NCI-H510A treated with DMSO at 0.1 percent for 48 hours (cell line): ENCODE measurements around the gene PDZRN3.

Source experiments
- DNase-seq: peaks from one replicate; lab custom pipeline; 2025; lab: John Stamatoyannopoulos, UW

The PDZRN3 gene

GRCh38 chr3:73556520-73557372, 68.0 kb downstream of the PDZRN3 start:
- DNase-seq = no peak

- no peak for DNase-seq
Observed at GRCh38 chr3:73555076-73555475, 69.7 kb downstream of the PDZRN3 start.

- peak; percentile 20 for DNase-seq
Observed at GRCh38 chr3:73552700-73553099, 72.0 kb downstream of the PDZRN3 start.

GRCh38 chr3:73550032-73550431, 74.7 kb downstream of the PDZRN3 start:
- no peak for DNase-seq

- DNase-seq = no peak
Observed at GRCh38 chr3:73549051-73549600, 75.6 kb downstream of the PDZRN3 start.

- DNase-seq = no peak
Observed at GRCh38 chr3:73548436-73548835, 76.3 kb downstream of the PDZRN3 start.

GRCh38 chr3:73547427-73548248, 77.1 kb downstream of the PDZRN3 start:
- DNase-seq = peak; percentile 13

- no peak for DNase-seq
Observed at GRCh38 chr3:73546961-73547360, 77.8 kb downstream of the PDZRN3 start.

GRCh38 chr3:73543412-73543811, 81.3 kb downstream of the PDZRN3 start:
- no peak for DNase-seq

- DNase-seq = no peak
Observed at GRCh38 chr3:73542136-73542535, 82.6 kb downstream of the PDZRN3 start.

GRCh38 chr3:73540969-73541740, 83.6 kb downstream of the PDZRN3 start:
- no peak for DNase-seq

- no peak for DNase-seq
Observed at GRCh38 chr3:73538486-73538885, 86.3 kb downstream of the PDZRN3 start.

GRCh38 chr3:73536952-73537351, 87.8 kb downstream of the PDZRN3 start:
- no peak for DNase-seq

- DNase-seq = no peak
Observed at GRCh38 chr3:73536336-73536895, 88.3 kb downstream of the PDZRN3 start.

GRCh38 chr3:73535931-73536330, 88.8 kb downstream of the PDZRN3 start:
- no peak for DNase-seq

- no peak for DNase-seq
Observed at GRCh38 chr3:73535137-73535536, 89.6 kb downstream of the PDZRN3 start.

GRCh38 chr3:73530022-73530396, 94.7 kb downstream of the PDZRN3 start:
- no peak for DNase-seq

GRCh38 chr3:73529308-73530021, 95.3 kb downstream of the PDZRN3 start:
- no peak for DNase-seq

- DNase-seq = no peak
Observed at GRCh38 chr3:73525591-73525990, 99.2 kb downstream of the PDZRN3 start.

GRCh38 chr3:73523661-73524060, 101.1 kb downstream of the PDZRN3 start:
- DNase-seq = no peak

- no peak for DNase-seq
Observed at GRCh38 chr3:73521734-73522336, 102.9 kb downstream of the PDZRN3 start.
